Measurements from ENCODE around the gene DOK3. TPM values are rescaled to one million over a fixed set of nuclear protein-coding genes. Genes with fewer than 3 reads are reported as not detected.

Gene DOK3
- total RNA-seq, 3 donors from 2014 or later = 1.6 to 7.2 (median 6.6) TPM

DNA sequence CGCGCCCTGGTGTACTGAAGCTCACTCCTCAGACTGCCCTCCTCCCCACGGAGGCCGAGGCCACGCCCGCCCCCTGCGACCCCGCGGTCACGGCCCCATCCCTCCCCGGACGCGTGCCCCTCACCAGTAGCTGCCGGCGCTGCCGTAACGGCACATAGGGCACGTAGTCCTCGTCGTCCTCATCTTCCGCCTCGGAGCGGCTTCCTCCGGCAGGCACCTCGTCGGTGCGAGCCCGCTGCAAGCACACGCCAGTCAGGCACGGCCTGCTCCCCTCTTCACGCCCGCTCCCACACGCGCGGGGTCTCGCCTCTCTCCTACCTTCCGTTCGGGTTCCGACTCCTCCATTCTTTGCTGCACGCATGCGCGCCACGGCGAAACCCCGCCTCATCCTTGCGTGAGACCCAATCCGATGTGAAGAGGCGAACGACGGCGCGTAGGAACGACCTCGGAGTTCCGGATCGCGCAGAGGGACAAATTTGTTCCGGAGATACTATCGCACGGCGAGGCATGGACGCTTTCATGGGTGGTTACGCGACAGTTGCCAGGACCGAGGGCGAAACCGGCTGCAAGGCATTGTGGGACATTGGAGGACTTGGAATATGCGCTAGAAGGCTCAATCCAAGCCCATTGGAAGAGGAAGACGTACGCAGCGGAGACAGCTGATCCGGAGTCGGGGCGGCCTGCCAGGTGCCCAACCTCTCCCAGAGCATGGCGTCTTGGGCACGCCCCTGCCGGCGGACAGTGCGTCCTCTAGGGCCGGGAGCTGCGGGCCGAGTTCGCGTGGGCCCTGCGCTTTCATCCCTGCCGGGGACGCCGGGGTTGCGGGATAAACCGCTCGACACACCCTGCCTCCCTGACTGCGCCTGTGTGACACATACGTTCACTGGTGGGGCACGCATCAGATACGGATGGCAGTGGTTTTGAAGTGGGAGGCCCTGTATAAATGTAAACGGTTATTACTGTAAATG, 7.3 kb upstream of the DOK3 start, which contains the start of gene DDX41:
Gene DDX41, minus strand, starts transcription at position 361 of the 968 bp plus-strand sequence. Its CDS starts 16 bp downstream, at position 345.
- Histone ChIP-seq H3K27me3 (no peaks in the 10 kb centered on the region), H3K9me3 (no peaks in the 10 kb centered on the region), H3K4me1 (peaks cover 8% of the 10 kb centered on the region in 2 donors), H3K36me3 (peaks cover 14% of the 10 kb centered on the region), H3K4me3 (peak within 1 kb of the TSS; percentile 89 to 97 (median 94)), H3K27ac (peak within 1 kb of the TSS; percentile 84 to 92)
- intact Hi-C loops (cut with DNase I; ENCODE audit: low total_unique reads) = no loop called here
- DNase-seq (ENCODE audit: low spot score in 2 of 2) = peak; percentile 97 to 98
- TF ChIP-seq, protein P1, sequence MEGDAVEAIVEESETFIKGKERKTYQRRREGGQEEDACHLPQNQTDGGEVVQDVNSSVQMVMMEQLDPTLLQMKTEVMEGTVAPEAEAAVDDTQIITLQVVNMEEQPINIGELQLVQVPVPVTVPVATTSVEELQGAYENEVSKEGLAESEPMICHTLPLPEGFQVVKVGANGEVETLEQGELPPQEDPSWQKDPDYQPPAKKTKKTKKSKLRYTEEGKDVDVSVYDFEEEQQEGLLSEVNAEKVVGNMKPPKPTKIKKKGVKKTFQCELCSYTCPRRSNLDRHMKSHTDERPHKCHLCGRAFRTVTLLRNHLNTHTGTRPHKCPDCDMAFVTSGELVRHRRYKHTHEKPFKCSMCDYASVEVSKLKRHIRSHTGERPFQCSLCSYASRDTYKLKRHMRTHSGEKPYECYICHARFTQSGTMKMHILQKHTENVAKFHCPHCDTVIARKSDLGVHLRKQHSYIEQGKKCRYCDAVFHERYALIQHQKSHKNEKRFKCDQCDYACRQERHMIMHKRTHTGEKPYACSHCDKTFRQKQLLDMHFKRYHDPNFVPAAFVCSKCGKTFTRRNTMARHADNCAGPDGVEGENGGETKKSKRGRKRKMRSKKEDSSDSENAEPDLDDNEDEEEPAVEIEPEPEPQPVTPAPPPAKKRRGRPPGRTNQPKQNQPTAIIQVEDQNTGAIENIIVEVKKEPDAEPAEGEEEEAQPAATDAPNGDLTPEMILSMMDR (IDR thresholded peaks at IDR 0.05) = no peak
- TF ChIP-seq POLR2AphosphoS5 (IDR thresholded peaks at IDR 0.05) (peak; percentile 91 to 96 (median 93)), POLR2A (IDR thresholded peaks at IDR 0.05) (no peak)

DNA sequence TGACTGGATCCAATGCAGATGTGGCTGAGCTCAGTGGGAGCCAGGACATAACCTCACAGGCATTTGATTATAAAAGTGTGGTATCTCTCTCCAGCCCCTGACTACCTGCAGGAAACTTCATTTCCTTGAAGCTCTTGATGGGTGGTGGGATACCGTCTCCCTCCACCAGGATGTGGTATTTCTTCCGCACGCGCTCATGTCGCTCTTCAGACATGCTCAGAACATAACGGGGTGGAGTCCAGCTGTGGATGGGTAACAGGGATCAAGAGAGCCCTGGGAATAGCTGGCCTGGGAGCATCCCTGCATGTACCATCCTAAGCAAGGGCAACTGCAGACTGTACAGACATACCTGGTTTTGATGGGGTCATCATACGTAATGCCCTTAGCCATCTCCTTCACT, 6.0 kb upstream of the DOK3 start:
- DNase-seq (ENCODE audit: low spot score in 2 of 2) = no peak
- H3K4me3 ChIP-seq = peak overlapping the region in 2 of 3 donors; percentile 94 to 97
- H3K27ac ChIP-seq = no peak overlapping the region
- intact Hi-C loops (cut with DNase I; ENCODE audit: low total_unique reads) = no loop called here
- no peaks in the 10 kb centered on the region for H3K9me3 ChIP-seq
- TF ChIP-seq POLR2A (IDR thresholded peaks at IDR 0.05) (no peak), POLR2AphosphoS5 (IDR thresholded peaks at IDR 0.05) (no peak)
- TF ChIP-seq, protein P1 (IDR thresholded peaks at IDR 0.05) = no peak
- peaks cover 20% of the 10 kb centered on the region for H3K36me3 ChIP-seq
- no peaks in the 10 kb centered on the region for H3K27me3 ChIP-seq
- H3K4me1 ChIP-seq = peaks cover 8% of the 10 kb centered on the region in 2 donors

DNA sequence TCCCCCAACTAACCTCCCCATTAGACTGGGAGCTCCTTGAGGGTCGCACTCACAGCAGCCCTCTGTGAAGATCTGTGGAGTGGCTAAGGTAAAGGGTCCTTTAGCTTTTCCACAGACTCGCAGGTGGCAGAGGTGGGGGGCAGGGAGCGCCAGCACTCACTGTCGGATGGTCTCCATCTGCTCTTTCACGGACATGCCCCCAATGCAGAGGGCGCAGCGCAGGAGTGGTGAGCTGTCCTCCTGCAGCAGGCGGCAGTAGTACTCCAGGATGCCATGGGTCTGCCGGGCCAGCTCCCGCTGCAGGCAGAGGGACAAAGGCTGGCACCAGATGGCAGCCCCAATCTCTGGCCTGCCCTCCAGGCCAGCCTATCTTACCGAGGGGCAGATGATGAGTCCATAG, 4.9 kb upstream of the DOK3 start:
- no peaks in the 10 kb centered on the region for H3K9me3 ChIP-seq

DNA sequence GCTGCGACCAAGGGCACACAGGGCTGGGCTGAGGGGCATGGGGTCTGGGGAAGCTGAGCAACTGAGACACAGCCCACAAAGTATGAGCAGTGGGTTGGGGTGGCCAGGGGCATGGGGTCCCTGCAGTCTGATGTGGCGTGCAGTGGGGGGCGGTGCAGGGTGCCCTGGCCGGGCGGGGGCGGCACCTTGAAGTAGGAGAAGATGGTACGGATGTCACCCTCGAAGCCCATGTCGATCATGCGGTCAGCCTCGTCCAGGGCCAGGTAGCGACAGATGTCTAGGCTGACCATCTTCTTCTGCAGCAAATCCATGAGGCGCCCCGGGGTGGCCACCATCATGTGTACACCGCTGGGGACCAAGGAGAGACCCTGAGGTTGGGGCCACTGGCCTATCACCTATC, 3.9 kb upstream of the DOK3 start:
- Histone ChIP-seq H3K27ac (no peak overlapping the region), H3K9me3 (no peaks in the 10 kb centered on the region), H3K4me3 (no peak overlapping the region), H3K27me3 (no peaks in the 10 kb centered on the region), H3K4me1 (peaks cover 8% of the 10 kb centered on the region in 2 donors), H3K36me3 (peaks cover 20% of the 10 kb centered on the region)
- TF ChIP-seq POLR2AphosphoS5 (IDR thresholded peaks at IDR 0.05) (no peak), POLR2A (IDR thresholded peaks at IDR 0.05) (no peak)
- TF ChIP-seq, protein P1 (IDR thresholded peaks at IDR 0.05) = no peak
- DNase-seq (ENCODE audit: low spot score in 2 of 2) = no peak
- intact Hi-C loops (cut with DNase I; ENCODE audit: low total_unique reads) = no loop called here

More for the DNA sequence above, 4.9 kb upstream of the DOK3 start:
- H3K36me3 ChIP-seq = peaks cover 20% of the 10 kb centered on the region
- no peak overlapping the region for H3K4me3 ChIP-seq
- no peak overlapping the region for H3K27ac ChIP-seq
- intact Hi-C loops (cut with DNase I; ENCODE audit: low total_unique reads) = no loop called here
- no peaks in the 10 kb centered on the region for H3K27me3 ChIP-seq
- TF ChIP-seq, protein P1 (IDR thresholded peaks at IDR 0.05) = no peak
- TF ChIP-seq POLR2A (IDR thresholded peaks at IDR 0.05) (no peak), POLR2AphosphoS5 (IDR thresholded peaks at IDR 0.05) (no peak)
- DNase-seq (ENCODE audit: low spot score in 2 of 2) = no peak
- H3K4me1 ChIP-seq = peaks cover 8% of the 10 kb centered on the region in 2 donors
